Measurements from ENCODE around the gene DNTTIP2. TPM values are rescaled to one million over a fixed set of nuclear protein-coding genes. Genes with fewer than 3 reads are reported as not detected.

Gene DNTTIP2
- total and polyA plus RNA-seq, 7 donors: 41.9 to 145 (median 83.6) TPM

- TF ChIP-seq, protein P1, sequence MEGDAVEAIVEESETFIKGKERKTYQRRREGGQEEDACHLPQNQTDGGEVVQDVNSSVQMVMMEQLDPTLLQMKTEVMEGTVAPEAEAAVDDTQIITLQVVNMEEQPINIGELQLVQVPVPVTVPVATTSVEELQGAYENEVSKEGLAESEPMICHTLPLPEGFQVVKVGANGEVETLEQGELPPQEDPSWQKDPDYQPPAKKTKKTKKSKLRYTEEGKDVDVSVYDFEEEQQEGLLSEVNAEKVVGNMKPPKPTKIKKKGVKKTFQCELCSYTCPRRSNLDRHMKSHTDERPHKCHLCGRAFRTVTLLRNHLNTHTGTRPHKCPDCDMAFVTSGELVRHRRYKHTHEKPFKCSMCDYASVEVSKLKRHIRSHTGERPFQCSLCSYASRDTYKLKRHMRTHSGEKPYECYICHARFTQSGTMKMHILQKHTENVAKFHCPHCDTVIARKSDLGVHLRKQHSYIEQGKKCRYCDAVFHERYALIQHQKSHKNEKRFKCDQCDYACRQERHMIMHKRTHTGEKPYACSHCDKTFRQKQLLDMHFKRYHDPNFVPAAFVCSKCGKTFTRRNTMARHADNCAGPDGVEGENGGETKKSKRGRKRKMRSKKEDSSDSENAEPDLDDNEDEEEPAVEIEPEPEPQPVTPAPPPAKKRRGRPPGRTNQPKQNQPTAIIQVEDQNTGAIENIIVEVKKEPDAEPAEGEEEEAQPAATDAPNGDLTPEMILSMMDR (IDR thresholded peaks at IDR 0.05): no peak
- Histone ChIP-seq H3K9me3 (no peaks in the 10 kb centered on the region), H3K27ac (no peak overlapping the region), H3K27me3 (ENCODE audit: insufficient read depth in 3 of 3, low read length in 2 of 3) (no peaks in the 10 kb centered on the region), H3K4me3 (no peak overlapping the region), H3K4me1 (peaks cover 23% of the 10 kb centered on the region), H3K36me3 (ENCODE audit: insufficient read depth in 1 of 2, low read depth in 1 of 2) (peaks cover 3 to 56% of the 10 kb centered on the region in 2 donors)
- DNase-seq (no peak), ATAC-seq (no peak)
- WGBS, 3 donors: 90 to 94% (median 91%) methylated on average over 2 of the region's 2 CpGs
- intact Hi-C loops (cut with DNase I): no loop called here
Measured at GRCh38 chr1:93880731-93881130, 1.7 kb upstream of the DNTTIP2 start.

- DNase-seq (peak; percentile 49 to 82), ATAC-seq (peak; percentile 73 to 90 (median 84))
- Histone ChIP-seq H3K4me1 (peaks cover 23% of the 10 kb centered on the region), H3K9me3 (no peaks in the 10 kb centered on the region), H3K27ac (peak overlapping the region; percentile 94), H3K4me3 (peak overlapping the region; percentile 94), H3K36me3 (ENCODE audit: insufficient read depth in 1 of 2, low read depth in 1 of 2) (peaks cover 18 to 68% of the 10 kb centered on the region in 2 donors), H3K27me3 (ENCODE audit: insufficient read depth in 3 of 3, low read length in 2 of 3) (no peaks in the 10 kb centered on the region)
- intact Hi-C loops (cut with DNase I): no loop called here
- WGBS, 3 donors: 0 to 1% (median 1%) methylated on average over 20 of the region's 20 CpGs
- TF ChIP-seq, protein P1 (IDR thresholded peaks at IDR 0.05): no peak
Measured at GRCh38 chr1:93878501-93878888, 511 bp downstream of the DNTTIP2 start.

DNA sequence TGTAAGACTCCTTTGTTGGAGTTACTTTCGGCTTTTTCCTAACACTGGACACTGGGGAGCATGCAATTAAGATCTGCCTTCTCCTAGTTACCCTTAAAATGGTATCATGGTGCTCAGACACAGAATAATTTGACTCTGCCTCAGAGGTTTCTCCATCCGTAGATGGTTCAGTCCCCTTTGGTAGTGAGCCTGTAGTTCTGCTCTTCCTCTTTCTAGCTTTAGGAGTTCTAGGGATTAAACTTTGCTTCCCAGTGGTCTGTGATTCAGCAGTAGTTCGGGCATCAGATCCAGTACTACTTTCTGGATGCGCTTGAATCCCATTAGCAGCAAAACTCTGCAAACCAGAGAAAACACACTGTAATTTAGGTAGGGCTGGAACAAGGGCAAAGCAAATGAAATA lies 1.5 kb downstream of the DNTTIP2 start:
- Histone ChIP-seq H3K27ac (peak overlapping the region; percentile 94), H3K9me3 (no peaks in the 10 kb centered on the region), H3K4me3 (peak overlapping the region; percentile 94), H3K36me3 (ENCODE audit: insufficient read depth in 1 of 2, low read depth in 1 of 2) (peaks cover 18 to 71% of the 10 kb centered on the region in 2 donors), H3K4me1 (peaks cover 23% of the 10 kb centered on the region), H3K27me3 (ENCODE audit: insufficient read depth in 3 of 3, low read length in 2 of 3) (no peaks in the 10 kb centered on the region)
- WGBS, 3 donors: 77 to 82% (median 82%) methylated on average over 4 of the region's 4 CpGs
- ATAC-seq: no peak
- TF ChIP-seq, protein P1 (IDR thresholded peaks at IDR 0.05): no peak
- no peak for DNase-seq
- intact Hi-C loops (cut with DNase I): no loop called here

DNA sequence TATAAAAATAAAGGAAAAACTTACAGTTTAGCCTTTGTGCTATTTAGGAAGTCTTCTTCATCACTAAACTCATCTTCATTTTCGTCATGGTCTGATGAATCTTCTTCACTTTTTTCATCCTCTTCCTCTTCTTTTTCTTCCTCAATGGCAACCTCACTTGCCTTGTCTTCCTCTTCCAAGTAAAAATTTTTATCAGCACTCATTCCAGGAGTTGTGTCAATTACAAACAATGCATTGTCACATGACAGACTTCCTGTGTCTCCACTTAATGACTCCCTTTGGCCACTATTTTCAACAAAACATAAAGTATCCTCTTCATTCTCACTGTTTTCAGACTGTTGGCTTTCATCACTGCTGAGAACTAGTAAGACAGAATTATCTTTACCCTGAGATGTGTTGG lies 2.8 kb downstream of the DNTTIP2 start:
- no peak for ATAC-seq
- H3K27me3 ChIP-seq (ENCODE audit: insufficient read depth in 3 of 3, low read length in 2 of 3): no peaks in the 10 kb centered on the region
- peaks cover 25 to 74% of the 10 kb centered on the region in 2 donors for H3K36me3 ChIP-seq (ENCODE audit: insufficient read depth in 1 of 2, low read depth in 1 of 2)
- no peaks in the 10 kb centered on the region for H3K9me3 ChIP-seq
- H3K4me3 ChIP-seq: peak overlapping the region; percentile 94
- intact Hi-C loops (cut with DNase I): no loop called here
- H3K4me1 ChIP-seq: peaks cover 23% of the 10 kb centered on the region
- DNase-seq: no peak
- 69 to 91% (median 75%) methylated on average over 1 of the region's 1 CpG for WGBS, 3 donors
- H3K27ac ChIP-seq: peak overlapping the region; percentile 10
- TF ChIP-seq, protein P1 (IDR thresholded peaks at IDR 0.05): no peak

DNA sequence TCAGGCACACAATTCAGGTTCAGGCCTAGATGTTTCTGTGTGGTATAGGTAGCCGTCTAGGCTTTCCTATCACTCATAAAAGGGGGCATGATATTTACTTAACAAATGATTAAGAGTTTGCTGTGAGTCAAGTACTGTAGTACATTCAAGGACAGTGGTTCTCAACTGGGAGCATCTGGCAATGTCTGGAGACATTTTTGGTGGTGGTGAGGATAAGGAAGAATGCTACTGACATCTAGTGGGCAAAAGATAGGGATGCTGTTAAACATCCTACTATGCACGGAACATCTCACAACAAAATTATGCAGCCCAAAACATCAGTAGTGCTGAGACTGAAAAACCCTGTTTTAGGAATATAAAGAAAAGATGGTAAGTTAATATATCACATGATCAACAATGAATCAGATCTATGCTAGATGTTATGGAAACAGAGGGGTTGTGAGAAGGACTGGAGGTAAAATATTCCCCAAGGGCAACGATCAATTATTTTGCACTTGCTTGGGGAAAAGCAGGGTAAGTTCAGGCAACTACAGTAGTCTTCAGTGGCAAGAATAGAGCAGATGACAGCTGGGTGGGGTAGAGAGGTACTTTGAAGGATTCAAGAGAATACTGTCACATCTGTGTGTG lies 4.9 kb downstream of the DNTTIP2 start:
- no peak overlapping the region for H3K27ac ChIP-seq
- no peak overlapping the region for H3K4me3 ChIP-seq
- no peak for ATAC-seq
- H3K4me1 ChIP-seq: peaks cover 23% of the 10 kb centered on the region
- 70 to 71% (median 70%) methylated on average over 3 of the region's 3 CpGs for WGBS, 3 donors
- peaks cover 25 to 88% of the 10 kb centered on the region in 2 donors for H3K36me3 ChIP-seq (ENCODE audit: insufficient read depth in 1 of 2, low read depth in 1 of 2)
- H3K9me3 ChIP-seq: no peaks in the 10 kb centered on the region
- intact Hi-C loops (cut with DNase I): no loop called here
- DNase-seq: no peak
- TF ChIP-seq, protein P1 (IDR thresholded peaks at IDR 0.05): peak; percentile 40
- H3K27me3 ChIP-seq (ENCODE audit: insufficient read depth in 3 of 3, low read length in 2 of 3): no peaks in the 10 kb centered on the region

Data from psoas muscle (tissue), 8 donors.